Upper lobe of left lung (tissue), 4 donors: ENCODE measurements around the gene TNFAIP2.

ENCODE experiments used
- CTCF ChIP-seq, 6 experiments: fragments of 450-650 bp in 4 of 6; fragments of 200-600 bp in 2 of 6; sonication (generic) in 2 of 6; IDR thresholded peaks; one replicate each; pipeline ENCODE4 v1.5.1; 2016 to 2019; ENCODE audit warnings: antibody characterized with exemption in 6 of 6
- EP300 ChIP-seq, 4 donors: sonication (generic); formaldehyde crosslinking; IDR thresholded peaks; one replicate each; pipeline ENCODE4 v1.5.1; 2017; ENCODE audit warnings: antibody characterized with exemption in 4 of 4, control low read depth in 2 of 4
- POLR2A ChIP-seq, 4 donors: fragments of 450-650 bp; IDR thresholded peaks; one replicate each; pipeline ENCODE4 v1.5.1; 2016 to 2017; ENCODE audit warnings: antibody characterized with exemption in 4 of 4, mild to moderate bottlenecking in 2 of 4
- POLR2AphosphoS5 ChIP-seq, 2 donors: sonication (generic); formaldehyde crosslinking; IDR thresholded peaks; one replicate each; pipeline ENCODE4 v1.5.1; 2017; ENCODE audit warnings: antibody characterized with exemption in 2 of 2

DNA sequence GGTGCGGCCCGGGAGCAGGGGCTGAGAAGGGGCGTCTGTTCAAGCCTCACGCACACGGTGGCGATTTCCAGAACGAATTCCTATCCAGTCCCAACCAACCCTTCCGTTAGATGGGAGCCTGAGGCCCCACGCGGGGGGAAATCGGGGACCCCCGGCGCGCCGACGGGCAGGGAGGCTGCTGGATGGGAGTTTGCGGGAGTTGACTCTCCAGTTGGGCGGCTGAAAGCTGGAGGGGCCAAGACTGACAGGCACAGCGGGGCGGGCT is 18.9 kb upstream of the TNFAIP2 start:
- no peak for TF ChIP-seq CTCF (IDR thresholded peaks at IDR 0.05)
- no peak for TF ChIP-seq POLR2A (IDR thresholded peaks at IDR 0.05)
- no peak for TF ChIP-seq EP300 (IDR thresholded peaks at IDR 0.05)
- no peak for TF ChIP-seq POLR2AphosphoS5 (IDR thresholded peaks at IDR 0.05)
